ENCODE data around the gene SYT7.

DNA sequence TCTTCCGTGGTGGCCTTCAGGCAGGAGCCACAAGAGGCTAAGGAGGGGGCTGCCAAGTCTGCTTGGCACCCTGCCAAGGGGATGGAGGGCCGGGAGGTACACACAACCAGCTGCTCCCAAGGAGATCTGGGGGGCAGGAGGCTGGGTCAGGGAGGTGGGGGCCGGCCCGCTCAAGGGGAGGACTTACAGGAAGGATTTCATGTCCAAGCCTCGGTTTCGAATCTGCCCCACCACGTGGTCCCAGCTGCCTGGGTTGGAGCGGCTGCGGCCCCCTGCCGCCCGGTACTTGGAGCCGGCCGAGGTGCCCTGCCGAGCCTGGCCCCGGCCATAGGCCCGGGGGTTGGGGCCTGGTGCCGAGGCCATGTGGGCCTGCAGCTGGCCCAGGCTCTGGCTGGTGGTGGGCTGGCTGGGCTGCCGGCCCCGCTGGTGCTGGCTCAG, 38.8 kb downstream of the SYT7 start:
- TF ChIP-seq POLR2AphosphoS5 (IDR thresholded peaks at IDR 0.05; ENCODE audit: borderline replicate concordance, low read depth, low read length) = no peak
- TF ChIP-seq EZH2 (IDR thresholded peaks at IDR 0.05) = no peak
- TF ChIP-seq FOXP2 (optimal IDR thresholded peaks at IDR 0.05; ENCODE audit: control extremely low read depth, extremely low read length, insufficient read depth) = no peak
